ENCODE results near the gene ATP9B.
"Not testable (repeated sequence)": the region's sequence is repeated elsewhere in the genome, so short reads cannot be mapped to it uniquely, and the experiment has no call there.

The ATP9B gene

DNA sequence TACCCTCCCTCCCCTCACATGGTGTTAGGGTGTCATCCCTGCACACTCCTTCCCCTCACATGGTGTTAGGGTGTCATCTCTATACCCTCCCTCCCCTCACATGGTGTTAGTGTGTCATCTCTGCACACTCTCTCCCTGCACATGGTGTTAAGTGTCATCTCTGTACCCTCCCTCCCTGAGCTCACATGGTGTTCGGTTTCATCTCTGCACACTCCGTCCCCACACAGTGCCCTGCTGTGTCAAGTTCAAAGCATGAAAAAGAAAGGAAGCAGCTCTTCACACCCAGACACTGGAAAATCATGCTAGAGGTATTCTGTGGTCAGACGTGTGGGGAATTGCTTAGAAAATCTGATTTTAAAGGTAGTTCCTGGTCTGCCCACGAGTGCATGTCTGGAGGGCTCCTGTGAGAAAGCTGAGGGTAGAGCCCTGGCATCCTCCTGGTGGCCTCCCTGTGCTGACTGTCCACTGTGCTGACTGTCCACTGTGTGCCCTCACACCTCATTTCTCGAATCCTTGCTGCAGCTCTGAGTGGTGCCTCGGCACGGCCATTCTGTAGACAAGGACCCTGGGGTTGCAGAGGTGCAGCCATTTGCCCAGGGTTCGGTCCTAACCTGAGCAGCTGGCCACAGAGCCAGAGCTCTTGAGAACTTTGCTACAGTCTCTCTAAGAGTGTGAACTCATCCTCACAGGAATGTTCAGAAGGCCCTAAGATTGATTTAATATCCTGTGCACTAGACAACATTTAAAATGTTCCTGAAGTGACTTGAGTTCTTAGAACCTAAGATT, 257.4 kb downstream of the ATP9B start:
- H3K4me1 ChIP-seq (ENCODE audit: control insufficient read depth, insufficient read depth, low read length), result no peaks in the 10 kb centered on the region
- no peak overlapping the region for H3K4me3 ChIP-seq (ENCODE audit: low read depth, low read length)
- CTCF ChIA-PET, result no interaction called here
- H3K27ac ChIP-seq (ENCODE audit: extremely low read depth, low read depth, low read length), result no peak overlapping the region
- H3K36me3 ChIP-seq (ENCODE audit: control insufficient read depth in 2 of 2, insufficient read depth in 1 of 2, low read length in 2 of 2), result peaks cover 3 to 7% of the 10 kb centered on the region in 2 experiments
- POLR2A ChIA-PET, result no interaction called here
- TF ChIP-seq ZNF473 (tag by site-specific recombination; IDR thresholded peaks at IDR 0.05) (no peak), ZNF677 (tag by site-specific recombination; IDR thresholded peaks at IDR 0.05) (no peak), ZNF133 (tag by site-specific recombination; IDR thresholded peaks at IDR 0.05) (no peak), ZNF776 (tag by site-specific recombination; IDR thresholded peaks at IDR 0.05; ENCODE audit: borderline replicate concordance) (no peak), ZNF654 (tag by site-specific recombination; IDR thresholded peaks at IDR 0.05; ENCODE audit: low read depth) (no peak), ZXDB (tag by site-specific recombination; IDR thresholded peaks at IDR 0.05) (no peak)
- H3K9me3 ChIP-seq (ENCODE audit: control insufficient read depth, insufficient read depth, low read depth, low read length), result no peaks in the 10 kb centered on the region

DNA sequence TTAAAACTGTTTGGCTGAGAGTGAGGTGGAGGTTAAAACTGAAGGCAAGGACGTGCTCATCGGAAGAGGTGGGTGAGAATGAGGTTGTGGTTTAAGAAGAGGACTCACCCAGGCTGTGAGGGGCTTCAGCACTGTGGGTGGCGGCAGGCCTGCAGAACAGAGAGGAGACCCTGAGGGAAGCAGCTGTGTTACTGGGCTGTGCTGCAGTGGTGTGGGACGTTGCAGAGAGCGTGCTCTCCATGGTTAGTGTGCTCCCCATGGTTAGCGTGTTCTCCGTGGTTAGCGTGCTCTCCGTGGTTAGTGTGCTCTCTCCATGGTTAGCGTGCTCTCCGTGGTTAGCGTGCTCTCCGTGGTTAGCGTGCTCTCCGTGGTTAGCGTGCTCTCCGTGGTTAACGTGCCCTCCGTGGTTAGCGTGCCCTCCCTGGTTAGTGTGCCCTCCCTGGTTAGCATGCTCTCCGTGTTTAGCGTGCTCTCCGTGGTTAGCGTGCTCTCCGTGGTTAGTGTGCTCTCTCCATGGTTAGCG, 258.1 kb downstream of the ATP9B start:
- POLR2A ChIA-PET, result no interaction called here
- H3K9me3 ChIP-seq (ENCODE audit: control insufficient read depth, insufficient read depth, low read depth, low read length), result no peaks in the 10 kb centered on the region
- CTCF ChIA-PET, result no interaction called here
- no peak overlapping the region for H3K27ac ChIP-seq (ENCODE audit: extremely low read depth, low read depth, low read length)
- H3K4me3 ChIP-seq (ENCODE audit: low read depth, low read length), result no peak overlapping the region
- H3K4me1 ChIP-seq (ENCODE audit: control insufficient read depth, insufficient read depth, low read length), result no peaks in the 10 kb centered on the region
- peaks cover 3 to 7% of the 10 kb centered on the region in 2 experiments for H3K36me3 ChIP-seq (ENCODE audit: control insufficient read depth in 2 of 2, insufficient read depth in 1 of 2, low read length in 2 of 2)
- TF ChIP-seq ZNF214 (tag by site-specific recombination; IDR thresholded peaks at IDR 0.05; ENCODE audit: borderline replicate concordance) (no peak), ZFP37 (tag by site-specific recombination; IDR thresholded peaks at IDR 0.05) (no peak), ZNF670 (tag by site-specific recombination; IDR thresholded peaks at IDR 0.05; ENCODE audit: low read depth) (no peak), CTCF (tag by site-specific recombination; IDR thresholded peaks at IDR 0.05) (no peak), KLF16 (tag by site-specific recombination; IDR thresholded peaks at IDR 0.05) (no peak), AEBP2 (tag by site-specific recombination; IDR thresholded peaks at IDR 0.05; ENCODE audit: borderline replicate concordance) (no peak)

- H3K9me3 ChIP-seq (ENCODE audit: control insufficient read depth, insufficient read depth, low read depth, low read length); H3K27ac ChIP-seq (ENCODE audit: extremely low read depth, low read depth, low read length); POLR2A ChIA-PET; H3K4me1 ChIP-seq (ENCODE audit: control insufficient read depth, insufficient read depth, low read length); H3K4me3 ChIP-seq (ENCODE audit: low read depth, low read length); H3K36me3 ChIP-seq (ENCODE audit: control insufficient read depth in 2 of 2, insufficient read depth in 1 of 2, low read length in 2 of 2); CTCF ChIA-PET: not testable (repeated sequence)
Measured at GRCh38 chr18:79327915-79328314, 258.7 kb downstream of the ATP9B start.

DNA sequence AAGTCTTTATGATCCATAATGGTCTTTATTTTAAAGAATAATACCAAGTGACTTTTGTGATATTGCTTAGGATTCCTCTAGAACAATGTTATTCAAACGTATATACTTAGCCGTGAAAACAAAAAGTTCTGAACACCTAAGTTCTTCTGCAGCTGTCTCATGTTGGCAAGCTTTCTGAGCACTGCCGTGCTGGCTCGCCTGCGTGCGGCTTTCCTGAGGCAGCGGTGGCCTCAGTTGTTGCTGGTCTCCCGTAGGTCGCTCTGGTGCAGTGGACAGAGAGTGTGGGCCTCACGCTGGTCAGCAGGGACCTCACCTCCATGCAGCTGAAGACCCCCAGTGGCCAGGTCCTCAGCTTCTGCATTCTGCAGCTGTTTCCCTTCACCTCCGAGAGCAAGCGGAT, 259.7 kb downstream of the ATP9B start:
- Histone ChIP-seq H3K4me3 (ENCODE audit: low read depth, low read length) (no peak overlapping the region), H3K4me1 (ENCODE audit: control insufficient read depth, insufficient read depth, low read length) (no peaks in the 10 kb centered on the region), H3K27ac (ENCODE audit: extremely low read depth, low read depth, low read length) (no peak overlapping the region), H3K9me3 (ENCODE audit: control insufficient read depth, insufficient read depth, low read depth, low read length) (no peaks in the 10 kb centered on the region), H3K36me3 (ENCODE audit: control insufficient read depth in 2 of 2, insufficient read depth in 1 of 2, low read length in 2 of 2) (peaks cover 3 to 7% of the 10 kb centered on the region in 2 experiments)
- POLR2A ChIA-PET, result no interaction called here
- CTCF ChIA-PET, result no interaction called here
- TF ChIP-seq PRDM1 (tag by site-specific recombination; IDR thresholded peaks at IDR 0.05), result no peak
- no peak for TF ChIP-seq ZBTB20 (tag by site-specific recombination; IDR thresholded peaks at IDR 0.05)
- TF ChIP-seq CTCF (tag by site-specific recombination; IDR thresholded peaks at IDR 0.05), result no peak
- no peak for TF ChIP-seq ZNF335 (tag by site-specific recombination; conservative IDR thresholded peaks at IDR 0.05)
- no peak for TF ChIP-seq MYNN (tag by site-specific recombination; IDR thresholded peaks at IDR 0.05; ENCODE audit: borderline replicate concordance)
- TF ChIP-seq ZIC2 (tag by site-specific recombination; IDR thresholded peaks at IDR 0.05), result no peak
- no peak for TF ChIP-seq SP3 (tag by site-specific recombination; IDR thresholded peaks at IDR 0.05)
- TF ChIP-seq REPIN1 (tag by site-specific recombination; IDR thresholded peaks at IDR 0.05; ENCODE audit: low read depth), result no peak
- TF ChIP-seq ZFHX2 (tag by site-specific recombination; conservative IDR thresholded peaks at IDR 0.05), result no peak
- TF ChIP-seq ZBTB7A (tag by site-specific recombination; IDR thresholded peaks at IDR 0.05; ENCODE audit: low read depth), result no peak
- no peak for TF ChIP-seq ZNF133 (tag by site-specific recombination; IDR thresholded peaks at IDR 0.05)
- TF ChIP-seq SETDB1 (IDR thresholded peaks at IDR 0.05; ENCODE audit: insufficient read length, low read length), result no peak
- no peak for TF ChIP-seq ZNF624 (tag by site-specific recombination; IDR thresholded peaks at IDR 0.05)
- TF ChIP-seq ZNF837 (tag by site-specific recombination; IDR thresholded peaks at IDR 0.05), result no peak

All from HEK293 (cell line).